ENCODE measurements around the gene C12orf57.

DNA sequence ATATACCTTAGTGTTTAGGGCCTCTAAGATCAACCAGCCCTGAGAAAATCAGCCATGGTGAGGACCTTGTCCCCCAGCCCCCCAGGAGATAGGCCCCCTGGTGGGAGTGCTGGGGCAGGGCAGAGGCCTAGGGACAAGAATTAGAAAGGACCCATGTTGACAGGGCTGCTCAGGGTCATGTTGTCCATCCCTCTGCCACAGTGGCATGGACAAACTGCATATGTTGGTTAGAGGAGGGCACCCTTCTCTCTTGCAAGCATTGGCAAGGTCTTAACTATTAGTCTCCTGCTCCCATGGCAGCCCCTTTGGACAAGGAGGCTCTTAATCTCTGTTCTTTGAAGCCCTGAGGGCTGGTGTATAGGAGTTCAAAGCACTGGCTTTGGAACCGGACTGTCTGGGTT, 6.6 kb downstream of the C12orf57 start:
- TF ChIP-seq CTCF (IDR thresholded peaks at IDR 0.05) (no peak), POLR2A (IDR thresholded peaks at IDR 0.05) (no peak)
